WTC11 (cell line): ENCODE measurements around the gene GCSAM.

Experiments used
- EMX1 ChIP-seq: fragments of 250-450 bp; sonication (Bioruptor Pico); IDR thresholded peaks from 2 replicates; pipeline ENCODE4 v1.8.0; 2021; ENCODE audit warnings: mild to moderate bottlenecking
- TEAD4 ChIP-seq: sonication (generic); formaldehyde crosslinking; IDR thresholded peaks from 2 replicates; pipeline ENCODE4 v1.8.0; 2022; ENCODE audit warnings: mild to moderate bottlenecking, missing genetic modification reagents

DNA sequence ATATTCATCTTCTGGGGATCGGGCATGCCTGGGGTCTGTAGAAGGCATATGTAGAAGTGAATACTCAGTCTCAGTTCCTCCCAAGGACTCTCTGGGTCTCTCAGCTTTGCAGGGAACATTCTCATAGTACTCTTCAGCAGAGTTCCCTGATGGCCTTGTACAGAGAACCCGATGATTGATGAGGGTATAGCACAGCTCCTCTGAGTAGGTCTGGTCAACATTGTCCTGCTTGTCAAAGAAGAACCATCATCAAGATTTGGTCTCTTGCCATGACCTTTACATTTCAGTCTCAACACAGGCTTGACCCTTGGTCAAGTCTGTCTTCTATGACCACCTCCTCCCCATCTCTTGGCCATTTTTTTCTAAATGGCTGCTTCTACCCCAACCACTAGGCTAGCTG lies 9.5 kb downstream of the GCSAM start:
- TF ChIP-seq EMX1 (no peak), TEAD4 (no peak)
